ENCODE measurements around the gene RGS21.
"Not testable (repeated sequence)": the region's sequence is repeated elsewhere in the genome, so short reads cannot be mapped to it uniquely, and the experiment has no call there.

Gene RGS21, protein sequence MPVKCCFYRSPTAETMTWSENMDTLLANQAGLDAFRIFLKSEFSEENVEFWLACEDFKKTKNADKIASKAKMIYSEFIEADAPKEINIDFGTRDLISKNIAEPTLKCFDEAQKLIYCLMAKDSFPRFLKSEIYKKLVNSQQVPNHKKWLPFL

DNA sequence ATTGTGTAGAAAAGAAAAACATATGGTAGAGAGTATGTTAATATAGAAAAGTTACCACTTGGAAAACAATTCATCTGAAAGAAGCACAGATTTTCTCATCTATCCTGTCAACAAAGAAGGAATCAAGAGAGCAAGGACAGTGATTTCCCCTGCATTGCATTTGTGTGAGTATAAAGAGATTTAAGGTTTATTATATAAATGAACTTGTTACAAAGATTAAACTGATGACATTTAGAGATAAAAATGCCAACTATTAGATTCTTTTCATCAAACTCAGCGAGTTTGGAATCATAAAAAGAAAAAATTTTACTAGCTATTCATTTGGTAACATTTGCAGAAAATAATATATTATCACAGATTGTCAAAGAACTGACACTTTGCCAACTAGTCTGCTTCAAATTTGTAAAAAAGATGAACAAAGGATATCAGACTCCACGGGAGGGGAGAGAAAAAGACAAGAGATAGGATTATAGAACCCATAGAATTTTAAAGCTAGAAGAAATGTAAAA, at the start of gene RGS21:
RGS21 (plus strand) TSS at position 51 of the 509 bp plus-strand sequence. CDS start 26,045 bp downstream, outside the sequence.
- no peak for DNase-seq

DNA sequence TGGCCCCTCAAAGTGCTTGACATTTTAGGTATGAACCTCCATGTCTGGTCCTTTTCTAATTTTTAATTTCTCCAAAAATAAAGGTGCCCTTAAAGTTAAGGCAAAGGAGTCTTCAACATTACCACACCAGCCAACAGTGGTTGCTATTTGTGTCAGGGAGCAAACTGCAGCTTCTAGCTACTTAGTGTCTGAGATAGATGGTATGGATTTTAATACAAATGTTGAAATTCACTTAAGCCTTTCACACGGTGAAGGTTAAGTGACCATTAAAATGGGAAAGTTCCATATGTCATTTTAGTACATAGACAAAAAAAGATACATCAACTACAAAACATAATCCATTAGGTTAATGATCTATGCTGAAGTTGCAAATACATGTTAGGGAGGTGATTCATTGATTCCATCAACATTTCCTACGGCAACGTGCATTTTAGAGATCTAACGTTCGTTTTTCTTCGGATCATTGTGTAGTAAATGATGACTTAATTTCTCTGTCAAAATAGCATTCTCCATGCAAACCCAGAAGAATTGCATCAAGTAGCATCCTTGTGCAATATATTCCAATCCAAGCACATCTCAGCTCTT, 48.2 kb upstream of the RGS21 start:
- DNase-seq, result no peak

DNA sequence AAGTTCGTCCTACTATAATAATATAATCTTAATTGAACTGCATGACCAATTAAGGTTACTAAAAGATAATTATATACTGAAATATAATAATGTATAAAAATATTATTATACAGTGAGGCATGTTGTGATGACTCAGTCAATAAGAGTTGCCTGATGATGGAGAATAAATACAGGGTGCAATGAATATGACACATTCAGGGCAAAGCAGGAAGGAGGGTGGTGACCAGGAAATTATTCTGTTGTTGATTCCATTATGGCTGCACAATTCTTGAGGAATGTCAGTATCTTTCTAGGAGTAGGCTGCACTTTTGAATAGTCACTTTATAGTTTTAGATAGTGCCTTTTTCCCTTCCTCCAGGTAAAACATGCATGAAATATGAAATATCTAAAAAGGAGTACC, 46.4 kb upstream of the RGS21 start:
- DNase-seq, result no peak

DNA sequence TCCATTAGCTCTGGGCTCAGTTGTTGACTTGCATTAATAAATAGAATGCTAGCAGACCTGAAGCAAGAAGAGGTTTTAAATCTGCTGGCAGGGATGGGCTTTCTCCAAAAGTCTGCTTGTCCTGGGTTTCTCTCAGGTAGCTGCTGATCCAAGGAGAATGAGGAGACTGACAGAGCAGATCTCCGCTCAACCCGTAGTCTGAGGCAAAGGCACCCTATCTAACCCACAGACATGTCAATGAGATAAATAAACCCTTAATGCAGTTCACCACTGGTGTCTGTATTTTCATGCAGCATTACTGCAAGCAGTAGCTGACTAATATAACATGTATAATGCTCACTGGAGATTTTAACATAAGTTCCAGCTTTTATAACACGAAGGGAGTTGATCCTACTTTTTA, 44.1 kb upstream of the RGS21 start:
- no peak for DNase-seq

DNA sequence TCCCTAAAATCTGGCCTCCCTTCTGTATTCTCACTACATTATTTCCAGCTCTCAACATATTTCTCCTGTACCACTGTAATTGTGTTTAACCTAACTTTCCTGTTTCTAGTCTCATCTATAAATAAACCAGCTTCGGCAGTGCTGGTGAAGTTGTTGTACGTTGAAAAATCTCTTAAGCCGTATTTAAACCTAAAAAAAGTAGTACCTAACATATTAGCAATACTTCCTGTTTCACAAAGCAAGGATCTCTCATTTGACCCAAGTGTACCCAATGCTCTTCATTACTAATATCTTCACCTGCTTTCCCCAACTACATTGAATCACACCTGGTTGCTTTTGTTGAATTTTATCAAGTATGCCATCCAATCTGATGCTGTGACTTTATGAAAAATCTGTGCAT, 42.2 kb upstream of the RGS21 start:
- DNase-seq, result no peak

DNA sequence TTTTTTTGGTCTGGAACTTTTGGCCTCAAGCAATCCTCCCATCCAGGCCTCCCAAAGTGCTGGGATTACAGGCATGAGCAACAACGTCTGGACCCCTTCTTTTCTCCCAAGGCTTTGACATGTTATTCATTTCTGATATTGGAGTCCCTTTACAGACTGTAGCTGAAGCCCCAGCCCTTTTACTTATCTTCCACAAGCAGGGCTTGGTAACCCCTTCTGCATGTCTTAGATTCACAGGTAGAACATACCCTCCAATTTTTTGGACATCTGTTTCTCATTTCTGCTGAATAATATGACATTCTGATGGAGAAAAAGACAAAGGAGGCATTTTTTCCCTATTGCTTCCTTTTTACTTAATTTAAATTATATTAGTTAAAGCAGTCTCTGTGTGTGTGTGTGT, 39.2 kb upstream of the RGS21 start:
- no peak for DNase-seq

DNA sequence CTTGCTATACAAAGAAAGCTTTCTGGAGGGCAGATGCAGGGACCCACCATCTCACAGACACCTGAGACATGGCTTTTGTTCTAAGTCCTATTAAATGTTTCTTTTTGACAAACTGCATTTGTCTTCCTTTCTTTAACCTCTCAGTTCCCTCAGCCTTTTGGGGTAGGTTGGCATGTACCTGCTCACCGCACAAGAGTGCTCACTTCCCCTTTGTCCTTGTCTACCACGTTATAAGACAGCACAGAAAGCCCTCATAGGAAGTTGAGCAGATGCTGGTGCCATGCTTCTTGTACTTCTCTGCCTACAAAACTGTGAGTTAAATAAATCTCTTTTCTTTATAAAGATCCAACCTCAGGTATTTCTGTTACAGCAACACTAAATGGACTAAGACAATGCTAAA, 31.9 kb upstream of the RGS21 start:
- DNase-seq, result no peak

DNA sequence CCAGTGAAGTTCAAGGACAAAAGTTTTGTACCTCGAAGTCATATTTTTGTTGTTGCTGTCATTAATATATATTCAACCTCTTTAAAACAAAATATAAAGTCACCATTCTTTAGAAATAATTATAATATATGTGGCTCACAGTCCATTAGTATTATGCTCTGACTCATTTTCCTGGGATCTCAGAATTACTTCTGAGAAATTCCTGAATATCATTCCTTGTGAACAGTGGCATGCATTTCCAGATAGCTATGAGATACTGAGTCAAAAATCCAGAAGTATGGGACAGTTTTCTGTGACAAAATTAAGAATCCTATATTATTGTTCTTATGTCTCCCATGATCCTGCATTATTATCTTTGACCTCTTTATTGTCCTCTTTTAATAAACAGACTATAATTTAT, 13.8 kb upstream of the RGS21 start:
- DNase-seq, result no peak

DNA sequence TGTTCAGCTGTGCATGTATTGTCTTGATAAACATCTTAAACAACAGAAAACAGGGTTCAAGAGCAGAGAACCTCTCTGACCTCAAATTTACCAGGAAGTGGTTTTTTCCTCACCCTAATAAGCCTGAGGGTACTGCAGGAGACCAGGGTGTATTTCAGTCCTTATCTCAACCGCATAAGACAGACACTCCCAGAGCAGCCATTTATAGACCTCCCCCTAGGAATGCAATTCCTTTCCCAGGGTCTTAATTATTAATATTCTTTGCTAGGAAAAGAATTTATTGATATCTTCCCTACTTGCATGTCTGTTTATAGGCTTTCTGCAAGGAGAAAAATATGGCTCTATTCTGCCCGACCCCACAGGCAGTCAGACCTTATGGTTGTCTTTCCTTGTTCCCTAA, 8.5 kb upstream of the RGS21 start:
- not testable (repeated sequence) for DNase-seq

DNA sequence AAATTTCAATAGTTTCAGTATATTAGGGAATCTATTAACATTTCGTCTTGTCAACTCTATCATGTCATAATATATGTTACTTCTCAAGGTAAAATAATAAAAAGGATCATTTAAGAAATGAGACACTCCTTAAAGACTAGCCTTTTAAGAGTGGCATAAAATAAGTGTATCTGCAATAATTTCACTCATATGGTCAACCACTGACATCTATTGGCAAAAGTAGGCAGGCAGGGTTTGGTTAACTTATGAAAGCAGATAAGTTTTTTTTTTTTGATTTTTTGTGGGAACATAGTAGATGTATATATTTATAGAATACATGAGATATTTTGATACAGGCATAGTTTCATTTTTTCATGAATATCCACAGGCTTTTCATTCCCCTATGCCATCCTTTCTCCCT, 5.5 kb upstream of the RGS21 start:
- DNase-seq, result peak; percentile 50

DNA sequence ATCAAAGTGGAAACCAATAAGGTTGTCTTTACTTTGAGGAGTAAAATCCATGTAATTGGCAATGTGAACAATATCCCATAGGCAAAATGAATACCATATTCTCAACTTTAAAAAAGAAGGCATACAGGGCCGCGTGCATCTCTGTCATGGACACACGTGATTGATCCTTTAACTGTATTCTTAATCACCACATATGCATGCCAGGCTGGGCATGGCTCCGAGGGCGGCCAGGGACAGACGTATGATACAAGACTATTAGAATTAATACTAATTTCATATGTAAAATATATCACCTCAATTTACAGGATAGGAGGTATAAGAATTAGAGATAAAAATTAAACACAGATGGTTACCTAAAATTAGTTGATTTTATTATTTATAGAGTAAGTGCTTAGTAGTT, 11.2 kb downstream of the RGS21 start:
- DNase-seq, result no peak

DNA sequence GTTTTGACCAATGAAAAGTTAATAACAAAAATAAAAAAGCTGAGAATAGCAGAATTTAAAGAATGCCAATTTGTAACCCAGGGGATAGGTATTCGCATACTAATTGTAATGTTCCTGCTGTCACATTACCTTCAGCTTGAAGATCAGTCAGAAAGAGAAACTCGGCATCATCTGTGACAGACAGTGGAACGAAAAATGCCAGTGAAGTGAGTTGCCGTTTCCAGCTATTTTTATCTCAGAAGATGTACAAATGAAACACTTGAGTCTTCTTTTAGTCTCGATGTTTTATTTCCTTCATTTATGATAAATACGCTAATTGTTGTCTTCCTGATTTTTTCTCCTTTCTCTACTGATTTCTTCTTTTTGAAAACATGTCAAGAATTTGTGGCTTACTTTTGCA, 26.1 kb downstream of the RGS21 start:
- no peak for DNase-seq

DNA sequence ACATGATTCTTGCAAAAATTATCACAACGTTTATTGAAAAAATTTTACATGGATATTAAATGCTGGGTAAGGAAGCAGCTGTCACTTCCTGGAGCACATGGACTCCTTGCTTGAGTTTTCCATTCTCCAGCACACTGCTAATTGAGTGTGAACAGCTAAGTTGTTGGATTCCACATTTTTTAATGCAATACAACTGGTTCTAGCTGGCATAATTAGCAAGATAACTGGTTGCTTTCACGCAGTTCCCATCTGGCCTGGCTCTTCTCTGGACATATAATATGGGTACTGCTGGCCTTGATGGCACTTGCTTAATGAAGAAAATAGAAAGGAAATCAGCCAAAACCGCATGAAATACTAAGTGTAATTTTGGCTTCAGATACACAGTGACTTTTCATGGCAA, 26.6 kb downstream of the RGS21 start:
- DNase-seq, result no peak

DNA sequence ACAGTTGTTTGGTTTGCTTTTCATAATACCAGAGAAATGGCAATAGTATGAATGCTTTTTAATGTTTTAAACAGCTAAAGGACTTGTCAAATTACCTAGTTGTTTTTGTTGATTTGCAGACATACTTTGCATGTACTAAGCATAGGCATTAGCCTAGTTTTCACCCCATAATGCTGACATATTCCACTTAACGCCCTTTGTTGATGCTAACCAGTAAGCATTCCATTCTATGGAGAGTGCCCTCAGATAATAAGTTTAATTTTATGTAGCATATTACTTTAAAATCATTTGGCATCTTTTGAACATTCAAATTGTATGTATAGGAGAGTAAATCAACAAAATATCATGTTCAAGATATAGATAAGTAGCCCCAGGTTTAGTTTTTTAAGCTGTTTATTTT, 32.5 kb downstream of the RGS21 start:
- DNase-seq, result no peak

DNA sequence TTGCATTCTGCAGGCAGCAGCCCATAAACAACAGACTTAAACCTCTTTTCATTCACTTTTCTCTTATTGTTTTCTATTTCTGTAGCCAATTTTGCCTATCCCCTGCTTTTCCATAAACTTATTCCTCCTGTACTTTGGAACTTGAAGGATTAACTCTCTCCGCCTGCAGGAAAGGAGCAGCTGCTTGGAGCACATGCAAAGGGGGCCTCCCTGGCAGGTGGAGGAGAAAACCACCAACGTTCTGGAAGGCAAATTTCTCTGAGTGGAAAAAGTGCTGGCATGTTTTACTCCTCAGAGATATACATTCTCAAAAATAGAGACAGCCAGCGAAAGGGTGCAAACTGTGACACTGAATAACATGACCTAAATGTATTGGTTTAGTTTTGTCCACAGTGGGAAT, 33.6 kb downstream of the RGS21 start:
- DNase-seq, result no peak

DNA sequence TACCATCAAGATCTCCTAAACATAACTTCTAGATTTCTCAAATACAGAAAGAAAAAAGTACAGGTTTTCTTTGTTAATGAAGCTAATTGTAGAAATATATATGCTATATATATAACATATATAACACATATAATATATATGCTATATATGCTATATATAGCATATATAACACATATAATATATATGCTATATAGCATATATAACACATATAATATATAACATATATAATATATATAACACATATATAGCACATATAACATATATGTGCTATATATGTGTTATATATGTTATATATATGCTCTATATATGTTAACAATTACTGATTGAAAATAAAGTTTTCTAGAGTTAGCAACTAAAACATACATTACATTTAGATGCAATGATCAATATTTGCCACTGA, 34.8 kb downstream of the RGS21 start:
- no peak for DNase-seq

DNA sequence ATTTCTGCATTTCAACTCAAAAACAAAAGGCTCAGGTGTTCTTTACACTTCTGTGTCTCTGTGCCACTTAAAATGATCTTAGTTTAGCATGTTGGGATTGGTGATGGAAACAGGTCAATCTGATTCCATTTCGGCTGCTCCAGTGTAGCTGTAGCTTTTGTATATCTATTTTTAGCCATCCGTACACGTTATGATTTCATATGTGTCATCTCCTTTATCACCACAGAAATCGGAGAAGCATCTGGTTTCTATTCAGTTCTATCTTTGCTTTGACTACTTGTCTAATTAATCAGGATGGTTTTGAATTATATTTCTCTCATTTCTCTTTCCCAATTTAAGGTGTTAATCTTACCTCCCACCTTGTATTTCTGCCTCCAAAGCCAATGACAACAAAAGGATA, 41.1 kb downstream of the RGS21 start:
- no peak for DNase-seq

DNA sequence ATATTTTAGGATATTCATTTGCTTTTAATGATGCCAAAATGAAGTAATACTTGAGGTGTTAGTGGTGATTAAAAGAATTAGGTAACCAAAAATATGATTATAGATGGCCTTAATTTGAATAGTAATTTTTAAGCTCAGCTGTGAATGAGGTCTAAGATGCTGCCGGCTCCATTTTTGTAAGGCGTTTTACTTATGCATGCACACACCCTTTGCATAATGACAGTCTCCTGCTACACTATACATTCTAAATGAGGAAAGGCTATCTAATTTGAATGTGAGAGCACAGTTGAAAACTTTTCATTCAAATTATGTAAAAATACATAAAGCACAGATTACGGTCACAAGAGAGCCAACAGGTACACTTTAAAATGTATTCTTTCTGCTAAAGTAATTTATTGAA, 41.6 kb downstream of the RGS21 start:
- no peak for DNase-seq

DNA sequence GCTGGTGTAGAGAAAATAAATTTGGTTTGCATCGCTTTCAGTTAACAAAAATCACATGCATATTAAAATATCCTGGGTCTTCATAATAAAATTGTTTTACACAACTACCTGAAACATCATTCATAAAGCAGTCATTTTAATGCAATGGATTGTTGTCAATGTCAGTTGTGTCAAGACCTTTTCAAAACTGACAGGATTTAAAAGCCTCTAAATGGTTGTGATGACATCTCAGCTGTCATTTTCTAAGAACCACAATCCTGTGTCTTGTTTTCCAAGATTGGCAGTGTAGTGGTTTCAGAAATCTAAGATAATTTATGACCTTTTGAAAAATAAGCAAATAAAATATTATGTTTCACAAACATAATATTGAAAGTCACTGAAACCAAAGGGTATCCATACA, 42.0 kb downstream of the RGS21 start:
- DNase-seq, result no peak

DNA sequence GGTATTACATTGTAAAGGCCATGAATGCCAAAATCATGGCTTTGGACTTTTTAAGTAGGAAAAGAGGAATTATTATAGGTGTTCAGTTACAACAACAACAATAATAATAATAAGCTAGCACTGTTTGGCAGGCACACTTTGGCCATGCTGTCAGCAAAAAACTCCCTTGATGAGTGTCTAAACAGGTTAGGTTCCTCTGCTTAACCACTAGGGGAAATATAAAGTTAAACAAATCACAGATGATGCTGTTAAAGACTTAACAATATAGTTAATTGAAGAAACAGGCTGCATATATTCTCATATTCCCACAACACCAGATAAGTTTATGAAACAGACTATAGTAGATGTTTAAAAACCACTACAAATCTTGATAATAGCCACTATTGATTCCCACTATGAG, 46.4 kb downstream of the RGS21 start:
- no peak for DNase-seq

DNA sequence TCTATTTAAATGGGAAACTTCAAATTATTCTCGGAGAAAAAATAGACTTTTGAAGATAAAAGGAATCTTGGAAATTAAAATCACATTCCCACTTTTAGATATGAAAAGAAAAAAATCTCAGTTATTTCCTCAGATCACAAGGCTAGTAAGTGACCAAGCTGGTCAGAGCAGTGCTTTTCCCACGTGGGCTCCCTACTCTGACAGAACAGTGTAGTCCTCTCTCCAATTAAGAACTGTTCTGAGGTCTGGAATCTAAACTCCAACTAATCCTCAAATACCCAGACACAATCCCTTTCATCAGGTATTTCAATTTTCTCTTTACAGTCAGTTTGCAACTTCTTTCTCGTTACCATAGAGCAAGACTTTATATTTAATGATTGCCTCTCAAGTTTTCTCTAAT, 50.6 kb downstream of the RGS21 start:
- DNase-seq, result no peak

DNA sequence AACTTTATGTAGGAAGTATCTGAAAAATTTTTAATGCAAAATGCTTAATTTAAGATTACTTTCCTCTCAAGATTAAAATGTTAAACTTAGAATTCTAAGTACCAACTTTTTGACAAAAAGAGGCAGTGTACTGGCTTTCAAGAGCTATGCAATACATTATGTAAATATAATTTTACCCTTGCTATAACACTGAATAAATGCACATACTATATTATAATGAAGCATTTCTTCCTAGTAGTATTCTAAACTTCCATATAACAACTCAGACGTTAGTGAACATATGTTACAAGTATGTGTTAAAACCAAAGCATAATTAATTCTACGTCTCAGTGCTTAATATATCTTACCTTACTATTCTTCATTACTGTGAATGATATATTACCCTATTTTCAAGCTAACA, 58.5 kb downstream of the RGS21 start:
- no peak for DNase-seq

DNA sequence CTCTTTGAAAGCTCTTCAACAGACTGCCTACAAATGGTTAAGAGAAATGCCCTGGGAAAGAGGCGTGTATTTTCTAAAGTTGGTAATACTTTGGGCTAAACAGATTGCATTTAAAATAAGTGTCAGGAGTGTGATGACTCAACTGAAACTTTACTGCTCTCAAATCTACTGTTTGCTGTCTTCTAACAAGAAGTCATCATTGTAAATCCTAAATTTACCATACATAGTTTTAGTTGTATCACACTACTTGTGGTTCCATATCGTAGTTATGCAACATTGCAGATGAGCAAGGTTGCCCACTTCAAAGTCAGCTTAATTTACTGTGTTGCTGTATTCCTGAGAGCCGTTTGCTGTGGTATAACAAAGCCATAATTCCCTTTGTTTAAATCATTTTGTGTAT, 59.6 kb downstream of the RGS21 start:
- DNase-seq, result no peak

DNA sequence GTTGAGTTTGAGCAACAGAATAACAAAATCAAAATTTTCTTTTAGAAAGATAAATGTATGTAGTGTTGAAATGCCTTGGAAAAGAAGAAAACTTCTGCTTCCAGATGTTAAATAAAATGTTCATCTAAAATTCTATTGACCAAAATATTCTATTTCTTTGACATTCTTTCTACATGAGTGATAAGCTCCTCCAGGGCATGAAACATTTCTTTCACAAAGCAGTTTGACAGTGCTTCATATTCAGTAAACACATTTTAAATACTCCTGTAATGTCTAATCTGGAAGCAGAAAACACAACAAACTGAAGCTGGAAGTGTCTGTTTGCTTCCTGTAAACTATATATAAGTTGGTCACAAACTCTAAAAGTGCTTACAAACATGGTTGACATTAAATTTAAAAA, 61.5 kb downstream of the RGS21 start:
- no peak for DNase-seq

DNA sequence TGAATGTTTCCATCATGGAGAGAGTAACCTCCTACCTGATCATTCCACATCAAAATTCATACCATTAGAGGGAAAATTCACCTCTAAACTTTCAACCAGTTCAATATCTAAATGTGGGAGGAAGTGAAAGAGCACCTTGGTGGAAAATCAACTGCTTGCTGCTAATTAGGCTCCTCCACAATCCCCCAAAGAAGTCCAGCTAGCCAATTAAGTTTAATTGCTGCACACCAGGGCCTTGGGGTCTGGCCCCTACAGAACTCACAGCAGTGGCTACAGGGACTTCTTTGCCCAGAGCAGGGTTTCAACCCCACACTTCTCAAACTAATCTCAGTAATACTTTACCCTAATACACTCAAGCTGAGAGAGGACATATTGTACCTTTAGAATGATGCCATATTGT, 62.1 kb downstream of the RGS21 start:
- no peak for DNase-seq
